GM12878 (cell line): Measurements from ENCODE around the gene NAV2. TPM values are rescaled to one million over a fixed set of nuclear protein-coding genes. Genes with fewer than 3 reads are reported as not detected.

Experiments
- ATAC-seq: fragments of 200-7000 bp; cut with Tn5 transposase; 3 replicates; pipeline ENCODE4 v1.9.1; 2020; ENCODE audit warnings: mild to moderate bottlenecking, moderate library complexity
- BruUV-seq: library from RNA; stranded (reverse); fragments of 400-500 nt; replicated peaks from 2 replicates; lab custom pipeline; 2021; lab: Mats Ljungman, UMichigan
- CTCF ChIA-PET: fragments of 300-600 bp; sonication (Branson Sonifier 250); formaldehyde crosslinking; extraction: SDS; loops from one replicate; lab custom pipeline; 2021; ENCODE audit warnings: inconsistent platforms; lab: Yijun Ruan, JAX
- POLR2A ChIA-PET: fragments of 350-600 bp; formaldehyde crosslinking; extraction: SDS; loops from one replicate; lab custom pipeline; 2021; ENCODE audit warnings: inconsistent platforms; lab: Charles Lee
- RAD21 ChIA-PET: fragments of 300-600 bp; sonication (Branson Sonifier 250); formaldehyde crosslinking; loops from one replicate; lab custom pipeline; 2023; ENCODE audit warnings: antibody characterized with exemption; ENCODE audit not compliant: unreplicated experiment; lab: Charles Lee
- SMC1A ChIA-PET: fragments of 300-600 bp; sonication (Branson Sonifier 250); formaldehyde crosslinking; loops from one replicate; lab custom pipeline; 2023; ENCODE audit not compliant: unreplicated experiment, uncharacterized antibody; lab: Charles Lee
- DNase-seq: peaks from one replicate; pipeline ENCODE4 v3.0.0-alpha.2; 2011; ENCODE audit warnings: low read depth, low spot score
- FAIRE-seq: peaks from 3 replicates; lab custom pipeline; 2011; peaks lifted over from hg19 to GRCh38; lab: Jason Lieb, UNC
- H2AFZ ChIP-seq: 2 replicates; pipeline ENCODE4 v1.6.0; 2011; ENCODE audit warnings: low read depth, low read length, control low read depth; ENCODE audit not compliant: control insufficient read depth
- H3K27ac ChIP-seq: 2 replicates; pipeline ENCODE4 v1.5.1; 2011; ENCODE audit warnings: control low read depth; ENCODE audit not compliant: control insufficient read depth, insufficient read depth
- H3K27me3 ChIP-seq, 2 experiments: replicated peaks in 1 of 2; 2 replicates each; pipeline versions ENCODE4 v1.6.0 to v1.6.1; 2011; ENCODE audit warnings: low read length in 1 of 2; ENCODE audit not compliant: control insufficient read depth in 2 of 2, insufficient read depth in 2 of 2
- H3K36me3 ChIP-seq, 2 experiments: 2 replicates each; pipeline ENCODE4 v1.5.1; 2011; ENCODE audit warnings: low read length in 1 of 2; ENCODE audit not compliant: control insufficient read depth in 2 of 2, insufficient read depth in 2 of 2
- H3K4me1 ChIP-seq: 2 replicates; pipeline ENCODE4 v1.6.1; 2011; ENCODE audit warnings: mild to moderate bottlenecking, low read length, moderate library complexity, mixed read lengths; ENCODE audit not compliant: control insufficient read depth, insufficient read depth
- H3K4me2 ChIP-seq: 2 replicates; pipeline ENCODE4 v1.6.0; 2011; ENCODE audit warnings: control low read depth; ENCODE audit not compliant: control insufficient read depth, insufficient read depth
- H3K4me3 ChIP-seq: fragments of 200-600 bp; sonication (generic); 2 replicates; pipeline ENCODE4 v1.5.1; 2016
- H3K79me2 ChIP-seq: 2 replicates; pipeline ENCODE4 v1.6.0; 2011; ENCODE audit warnings: low read length; ENCODE audit not compliant: control insufficient read depth, insufficient read depth
- H3K9ac ChIP-seq: 2 replicates; pipeline ENCODE4 v1.8.0; 2011; ENCODE audit warnings: low read length, control low read depth, mixed read lengths; ENCODE audit not compliant: control insufficient read depth, insufficient read depth
- H3K9me3 ChIP-seq: replicated peaks from 3 replicates; pipeline ENCODE4 v1.5.1; 2011; ENCODE audit warnings: mild to moderate bottlenecking, low read length; ENCODE audit not compliant: control insufficient read depth, insufficient read depth
- H4K20me1 ChIP-seq: 2 replicates; pipeline ENCODE4 v1.6.0; 2011; ENCODE audit not compliant: control insufficient read depth, insufficient read depth
- CBFB ChIP-seq: IDR thresholded peaks from 2 replicates; pipeline ENCODE4 v1.6.1; 2016; ENCODE audit warnings: antibody characterized with exemption, low read depth
- HCFC1 ChIP-seq: fragments of 150-350 bp; IDR thresholded peaks from 2 replicates; pipeline ENCODE4 v1.6.1; 2014; ENCODE audit warnings: low read length
- HDAC6 ChIP-seq: fragments of 200-600 bp; sonication (generic); IDR thresholded peaks from one replicate; pipeline ENCODE4 v1.8.0; 2017; ENCODE audit warnings: antibody characterized with exemption; ENCODE audit not compliant: unreplicated experiment
- KAT2A ChIP-seq: conservative IDR thresholded peaks from 2 replicates; pipeline ENCODE4 v1.6.1; 2011; ENCODE audit warnings: low read depth, low read length; ENCODE audit not compliant: control insufficient read depth
- NR2C2 ChIP-seq: IDR thresholded peaks from 2 replicates; pipeline ENCODE4 v1.6.1; 2011; ENCODE audit warnings: borderline replicate concordance, low read depth; ENCODE audit not compliant: control insufficient read depth, insufficient read length
- SRF ChIP-seq, 2 experiments: IDR thresholded peaks; 2 replicates each; pipeline ENCODE4 v1.6.1; 2011; ENCODE audit warnings: low read depth in 2 of 2, low read length in 2 of 2, mild to moderate bottlenecking in 1 of 2, moderate library complexity in 1 of 2
- TAF1 ChIP-seq: IDR thresholded peaks from 2 replicates; pipeline ENCODE4 v1.6.1; 2011; ENCODE audit warnings: mild to moderate bottlenecking, low read depth, low read length, borderline replicate concordance
- ZBTB40 ChIP-seq: fragments of 450-650 bp; IDR thresholded peaks from 2 replicates; pipeline ENCODE4 v1.6.1; 2016; ENCODE audit warnings: mild to moderate bottlenecking, moderate library complexity, borderline replicate concordance
- ZNF622 ChIP-seq: fragments of 450-650 bp; IDR thresholded peaks from 2 replicates; pipeline ENCODE4 v1.6.1; 2017; ENCODE audit warnings: mild to moderate bottlenecking, inconsistent platforms
- ZSCAN29 ChIP-seq: fragments of 450-650 bp; IDR thresholded peaks from 2 replicates; pipeline ENCODE4 v1.6.1; 2017; ENCODE audit warnings: mild to moderate bottlenecking, moderate library complexity
- WGBS: methylation state at CpG from one replicate; pipeline ENCODE4 v1.1.6; 2016; ENCODE audit warnings: low lambda C conversion rate; ENCODE audit not compliant: insufficient replicate concordance, insufficient coverage; ENCODE audit errors: missing lambda C conversion rate; 5-methylcytosine and 5-hydroxymethylcytosine counted together
- in situ Hi-C: fragments of 300-500 bp; cut with MboI; formaldehyde crosslinking; loops from 9 replicates; pipeline ENCODE4 v1.14.3; 2018; ENCODE audit warnings: mixed read lengths
- intact Hi-C: fragments of 100-400 bp; cut with micrococcal nuclease; formaldehyde crosslinking; loops from one replicate; pipeline ENCODE4 v1.14.2; 2022; ENCODE audit not compliant: unreplicated experiment
- polyA plus RNA-seq, 11 experiments: library from polyadenylated mRNA; depleted of rRNA in 4 of 11; unstranded in 6 of 11; stranded (reverse) in 5 of 11; fragments of >200 nt; fragmentation: Nextera tagmentation in 4 of 11; fragmentation: Illumina TruSeq in 1 of 11; extraction: Ambion mirVana in 4 of 11; extraction: Trizol in 1 of 11; gene quantifications; 1 replicate in 1 of 11; 2 replicates in 10 of 11; pipeline versions ENCODE4 v1.2.1 to v1.2.3, GENCODE V29; 2011 to 2016; ENCODE audit warnings: inconsistent platforms in 2 of 11, missing spikeins in 2 of 11, low read depth in 1 of 11
- total RNA-seq, 4 experiments: library from RNA; depleted of rRNA in 3 of 4; stranded (reverse); fragments of >200 nt in 3 of 4; fragmentation: Illumina TruSeq in 1 of 4; extraction: Trizol in 1 of 4; gene quantifications; 2 replicates each; pipeline versions ENCODE4 v1.2.1 to v1.2.3, GENCODE V29; 2013 to 2021
- TF ChIP-seq, protein P1 (sequence below): fragments of 450-650 bp; conservative IDR thresholded peaks from 2 replicates; pipeline ENCODE4 v1.6.1; 2017; ENCODE audit warnings: mild to moderate bottlenecking, moderate library complexity

The NAV2 gene
- total and polyA plus RNA-seq, 10 of the 15 experiments (the other 5 are each of a cell fraction or from before 2014, with no cell fraction given), result 0.35 to 6.1 (median 1.1) TPM

DNA sequence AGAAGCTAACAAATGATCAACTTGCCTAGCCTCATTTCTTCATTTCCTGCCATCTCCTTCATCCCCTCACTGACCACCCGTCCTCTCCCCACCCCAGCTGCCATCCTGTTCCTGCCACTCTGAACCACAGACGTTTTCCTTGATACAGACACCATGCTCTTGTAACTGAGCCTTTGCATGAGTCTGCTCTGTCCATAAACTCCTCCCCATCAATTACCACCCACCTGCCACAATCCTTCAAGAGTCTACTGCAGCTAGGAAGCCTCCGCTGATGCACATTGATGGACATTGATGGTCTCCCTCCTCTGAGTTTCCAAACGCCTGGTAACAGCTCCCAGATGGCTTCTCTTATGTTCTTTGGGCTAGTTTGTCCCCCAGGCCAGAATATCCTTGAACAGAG lies 253.8 kb downstream of the NAV2 start (continued):
- TF ChIP-seq SRF (IDR thresholded peaks at IDR 0.05; ENCODE audit: low read depth in 2 of 2, low read length in 2 of 2), result no peak
- TF ChIP-seq ZSCAN29, result no peak
- no peak for TF ChIP-seq HDAC6
- TF ChIP-seq HCFC1, result no peak
- TF ChIP-seq ZBTB40, result no peak
- no peak for TF ChIP-seq NR2C2
- no peak for TF ChIP-seq TAF1

GRCh38 chr11:19966927-19967326 lies 254.3 kb downstream of the NAV2 start:
- in situ Hi-C loops (no loop called here), intact Hi-C loops (no loop called here)
- Histone ChIP-seq H3K4me3 (no peak overlapping the region), H3K4me1 (peaks cover 11% of the 10 kb centered on the region), H3K4me2 (no peak overlapping the region), H2AFZ (no peak overlapping the region), H3K9ac (no peak overlapping the region), H3K79me2 (no peaks in the 10 kb centered on the region), H3K27ac (no peak overlapping the region), H3K9me3 (no peaks in the 10 kb centered on the region), H3K27me3 (no peaks in the 10 kb centered on the region), H4K20me1 (no peaks in the 10 kb centered on the region), H3K36me3 (no peaks in the 10 kb centered on the region)
- ChIA-PET SMC1A (no interaction called here), CTCF (no interaction called here), POLR2A (no interaction called here), RAD21 (no interaction called here)
- BruUV-seq, result no TSS peak
- DNase-seq (no peak), ATAC-seq (no peak), FAIRE-seq (no peak)
- 56% methylated on average over 4 of the region's 4 CpGs for WGBS
- TF ChIP-seq CBFB (no peak), ZNF622 (no peak), KAT2A (no peak)
- TF ChIP-seq, protein P1, sequence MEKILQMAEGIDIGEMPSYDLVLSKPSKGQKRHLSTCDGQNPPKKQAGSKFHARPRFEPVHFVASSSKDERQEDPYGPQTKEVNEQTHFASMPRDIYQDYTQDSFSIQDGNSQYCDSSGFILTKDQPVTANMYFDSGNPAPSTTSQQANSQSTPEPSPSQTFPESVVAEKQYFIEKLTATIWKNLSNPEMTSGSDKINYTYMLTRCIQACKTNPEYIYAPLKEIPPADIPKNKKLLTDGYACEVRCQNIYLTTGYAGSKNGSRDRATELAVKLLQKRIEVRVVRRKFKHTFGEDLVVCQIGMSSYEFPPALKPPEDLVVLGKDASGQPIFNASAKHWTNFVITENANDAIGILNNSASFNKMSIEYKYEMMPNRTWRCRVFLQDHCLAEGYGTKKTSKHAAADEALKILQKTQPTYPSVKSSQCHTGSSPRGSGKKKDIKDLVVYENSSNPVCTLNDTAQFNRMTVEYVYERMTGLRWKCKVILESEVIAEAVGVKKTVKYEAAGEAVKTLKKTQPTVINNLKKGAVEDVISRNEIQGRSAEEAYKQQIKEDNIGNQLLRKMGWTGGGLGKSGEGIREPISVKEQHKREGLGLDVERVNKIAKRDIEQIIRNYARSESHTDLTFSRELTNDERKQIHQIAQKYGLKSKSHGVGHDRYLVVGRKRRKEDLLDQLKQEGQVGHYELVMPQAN, result no peak
